ENCODE data around the gene INPP1. TPM values are rescaled to one million over a fixed set of nuclear protein-coding genes. Genes with fewer than 3 reads are reported as not detected.

The INPP1 gene
- total RNA-seq, 3 donors from 2014 or later, result 3.6 to 4.3 (median 3.6) TPM

DNA sequence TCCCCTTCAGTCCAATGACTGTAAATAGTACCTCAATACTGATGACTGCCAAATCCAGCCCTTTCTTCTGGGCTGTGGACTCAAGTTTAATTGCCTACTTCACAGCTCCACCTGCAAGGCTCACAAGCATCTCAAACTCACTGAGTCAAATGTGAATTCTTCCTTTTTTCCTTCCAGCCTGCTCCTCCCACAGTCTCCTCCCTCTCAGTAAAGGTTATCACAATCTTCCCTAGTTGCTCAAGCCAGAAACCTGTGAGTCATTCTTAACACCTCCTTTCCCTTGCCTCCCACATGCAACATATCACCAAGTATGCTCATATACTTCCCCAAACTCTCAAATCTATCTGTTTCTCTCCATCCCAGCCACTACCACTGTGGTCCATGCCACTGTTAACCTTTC lies 61.1 kb downstream of the INPP1 start:
- peak; percentile 40 to 46 for ATAC-seq
- Mint-ChIP-seq H3K4me1 (ENCODE audit: low read depth) (peaks cover 6% of the 10 kb centered on the region), H3K9me3 (no peaks in the 10 kb centered on the region), H3K4me3 (no peak overlapping the region), H3K27me3 (ENCODE audit: low read depth) (no peaks in the 10 kb centered on the region), H3K36me3 (ENCODE audit: insufficient read depth) (no peaks in the 10 kb centered on the region)
- no peak for DNase-seq

DNA sequence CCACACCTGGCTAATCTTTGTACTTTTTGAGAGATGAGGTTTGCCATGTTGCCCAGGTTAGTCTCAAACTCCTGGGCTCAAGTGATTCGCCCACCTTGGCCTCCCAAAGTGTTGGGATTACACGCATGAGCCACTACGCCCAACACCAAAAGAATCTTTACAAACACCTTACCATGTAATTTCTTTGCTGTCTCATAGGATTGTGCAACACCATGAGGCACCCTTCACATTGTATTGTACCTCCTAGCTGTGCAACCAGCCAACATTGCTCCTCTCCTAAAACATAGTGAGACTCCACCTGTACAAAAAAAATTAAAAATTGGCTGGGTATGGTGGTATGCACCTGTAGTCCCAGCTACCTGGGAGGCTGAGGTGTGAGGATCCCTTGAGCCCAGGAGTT lies 61.7 kb downstream of the INPP1 start:
- no peaks in the 10 kb centered on the region for H3K36me3 Mint-ChIP-seq (ENCODE audit: insufficient read depth)
- H3K4me3 Mint-ChIP-seq, result no peak overlapping the region
- DNase-seq, result no peak
- no peaks in the 10 kb centered on the region for H3K27me3 Mint-ChIP-seq (ENCODE audit: low read depth)
- peaks cover 12% of the 10 kb centered on the region for H3K4me1 Mint-ChIP-seq (ENCODE audit: low read depth)
- no peaks in the 10 kb centered on the region for H3K9me3 Mint-ChIP-seq
- ATAC-seq, result no peak

DNA sequence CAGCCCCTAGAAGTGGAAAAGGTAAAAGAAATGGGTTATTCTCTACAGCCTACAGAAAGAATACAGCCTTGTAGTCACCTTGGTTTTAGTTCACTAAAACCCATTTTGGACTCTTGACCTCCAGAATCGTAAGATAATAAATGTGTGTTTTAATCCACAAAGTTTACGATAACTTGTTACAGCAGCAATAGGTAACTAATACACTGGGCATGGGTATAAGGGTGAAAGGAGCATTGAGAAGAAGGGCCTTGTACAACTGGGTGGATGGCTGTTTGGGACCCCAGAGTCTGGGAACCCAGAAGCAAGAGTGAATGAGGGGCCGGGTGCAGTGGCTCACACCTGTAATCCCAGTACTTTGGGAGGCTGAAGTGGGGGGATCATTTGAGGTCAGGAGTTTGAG lies 62.6 kb downstream of the INPP1 start:
- no peak overlapping the region for H3K4me3 Mint-ChIP-seq
- no peaks in the 10 kb centered on the region for H3K36me3 Mint-ChIP-seq (ENCODE audit: insufficient read depth)
- peaks cover 18% of the 10 kb centered on the region for H3K4me1 Mint-ChIP-seq (ENCODE audit: low read depth)
- H3K27me3 Mint-ChIP-seq (ENCODE audit: low read depth), result no peaks in the 10 kb centered on the region
- DNase-seq (no peak), ATAC-seq (no peak)
- no peaks in the 10 kb centered on the region for H3K9me3 Mint-ChIP-seq

DNA sequence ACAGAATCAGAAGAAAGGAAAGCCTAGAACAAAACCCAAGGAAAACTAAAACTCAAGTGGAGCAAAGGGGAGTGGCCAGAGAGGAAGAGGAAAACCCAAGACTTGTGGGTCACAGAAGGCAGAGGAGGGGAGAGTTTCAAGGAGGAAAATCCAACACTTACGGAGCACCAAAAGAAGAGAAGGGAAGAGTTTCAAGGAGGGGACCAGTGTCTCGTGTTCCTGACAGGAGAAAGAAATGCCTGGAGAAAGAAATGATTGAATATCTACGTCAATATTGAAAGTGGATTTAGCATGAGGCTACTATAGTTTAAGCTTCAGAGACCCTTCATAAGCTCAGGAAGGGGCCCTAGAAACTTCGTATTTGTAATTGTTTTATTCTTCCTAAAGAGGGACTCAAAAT lies 63.4 kb downstream of the INPP1 start:
- ATAC-seq, result no peak

DNA sequence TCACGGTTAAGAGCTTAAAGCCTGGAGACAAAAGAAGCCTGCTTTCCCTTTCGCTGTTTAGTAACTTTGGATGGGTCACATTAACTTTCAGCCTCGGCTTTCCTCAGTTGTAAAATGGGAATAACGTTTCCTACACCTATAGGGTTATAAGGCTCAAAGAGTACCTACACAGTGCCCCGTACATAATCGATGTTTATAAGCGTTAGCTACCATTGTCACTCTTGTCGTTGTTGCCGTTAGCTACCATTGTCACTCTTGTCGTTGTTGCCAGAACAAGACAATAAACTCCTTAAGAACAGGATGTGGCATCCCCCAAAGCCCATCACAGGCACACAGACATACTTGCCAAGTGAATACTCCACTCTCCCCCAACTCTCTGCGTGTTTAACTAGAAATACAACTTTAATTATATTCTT lies 63.9 kb downstream of the INPP1 start:
- Mint-ChIP-seq H3K9me3 (no peaks in the 10 kb centered on the region), H3K4me1 (ENCODE audit: low read depth) (peaks cover 28% of the 10 kb centered on the region), H3K36me3 (ENCODE audit: insufficient read depth) (peaks cover 3% of the 10 kb centered on the region), H3K4me3 (peak overlapping the region; percentile 81), H3K27me3 (ENCODE audit: low read depth) (no peaks in the 10 kb centered on the region)
- no peak for DNase-seq
- ATAC-seq, result peak; percentile 0 to 3

More for the DNA sequence above, 63.4 kb downstream of the INPP1 start:
- Mint-ChIP-seq H3K36me3 (ENCODE audit: insufficient read depth) (peaks cover 1% of the 10 kb centered on the region), H3K4me3 (no peak overlapping the region), H3K4me1 (ENCODE audit: low read depth) (peaks cover 25% of the 10 kb centered on the region), H3K27me3 (ENCODE audit: low read depth) (no peaks in the 10 kb centered on the region), H3K9me3 (no peaks in the 10 kb centered on the region)
- no peak for DNase-seq

- Mint-ChIP-seq H3K9me3 (no peaks in the 10 kb centered on the region), H3K36me3 (ENCODE audit: insufficient read depth) (peaks cover 4% of the 10 kb centered on the region), H3K27me3 (ENCODE audit: low read depth) (no peaks in the 10 kb centered on the region), H3K4me3 (peak within 1 kb of the TSS; percentile 88), H3K4me1 (ENCODE audit: low read depth) (peaks cover 34% of the 10 kb centered on the region)
- DNase-seq, result peak; percentile 46
- peak; percentile 64 to 73 for ATAC-seq
Observed at GRCh38 chr2:190407662-190408537, 64.5 kb downstream of the INPP1 start, which contains the start of gene MFSD6. MFSD6 (plus strand) TSS chr2:190408355; CDS start chr2:190436030, 27,675 bp downstream.

DNA sequence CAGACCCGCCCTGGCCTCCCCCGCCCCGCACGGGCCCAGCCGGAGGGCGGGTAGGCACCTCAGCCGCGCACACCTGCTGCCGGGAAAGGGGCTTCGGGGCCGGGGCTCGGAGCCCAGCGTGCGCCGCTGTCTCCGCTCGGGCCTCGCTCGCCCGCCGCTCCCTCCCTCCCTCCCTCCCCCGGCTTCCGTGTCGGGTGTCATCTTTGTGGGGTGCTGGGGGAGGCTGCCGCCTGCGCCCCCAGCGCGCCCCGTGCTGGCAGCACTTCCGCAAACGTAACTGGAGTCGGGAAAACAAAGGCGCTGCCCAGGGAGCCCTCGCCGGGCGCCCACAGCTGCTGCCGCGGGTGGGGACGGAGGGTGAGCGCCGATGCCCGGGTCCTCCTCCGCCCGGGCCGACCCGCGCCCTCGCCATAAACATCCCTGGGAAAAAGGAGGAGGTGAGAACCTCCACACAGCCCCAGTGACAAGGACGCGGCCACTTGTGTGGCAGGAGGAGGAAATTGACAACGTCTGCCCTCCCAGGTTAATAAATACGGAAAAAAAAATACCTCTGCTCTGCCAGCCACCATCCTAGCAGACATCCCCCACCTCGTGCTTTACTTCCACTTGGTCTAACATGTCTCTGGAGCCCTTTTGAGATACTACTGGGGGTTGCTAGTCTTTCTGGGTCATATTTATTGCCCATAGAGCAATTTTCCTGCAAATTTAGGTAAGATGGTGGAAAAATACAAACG lies 65.3 kb downstream of the INPP1 start:
- Mint-ChIP-seq H3K4me1 (ENCODE audit: low read depth) (peaks cover 42% of the 10 kb centered on the region), H3K9me3 (no peaks in the 10 kb centered on the region), H3K27me3 (ENCODE audit: low read depth) (no peaks in the 10 kb centered on the region), H3K4me3 (peak overlapping the region; percentile 88), H3K36me3 (ENCODE audit: insufficient read depth) (peaks cover 8% of the 10 kb centered on the region)
- DNase-seq (peak; percentile 76), ATAC-seq (peak; percentile 64 to 66)

GRCh38 chr2:190409616-190410015 lies 66.2 kb downstream of the INPP1 start:
- Mint-ChIP-seq H3K4me3 (peak overlapping the region; percentile 88), H3K9me3 (no peaks in the 10 kb centered on the region), H3K36me3 (ENCODE audit: insufficient read depth) (peaks cover 8% of the 10 kb centered on the region), H3K27me3 (ENCODE audit: low read depth) (no peaks in the 10 kb centered on the region), H3K4me1 (ENCODE audit: low read depth) (peaks cover 46% of the 10 kb centered on the region)
- no peak for DNase-seq
- ATAC-seq, result no peak

DNA sequence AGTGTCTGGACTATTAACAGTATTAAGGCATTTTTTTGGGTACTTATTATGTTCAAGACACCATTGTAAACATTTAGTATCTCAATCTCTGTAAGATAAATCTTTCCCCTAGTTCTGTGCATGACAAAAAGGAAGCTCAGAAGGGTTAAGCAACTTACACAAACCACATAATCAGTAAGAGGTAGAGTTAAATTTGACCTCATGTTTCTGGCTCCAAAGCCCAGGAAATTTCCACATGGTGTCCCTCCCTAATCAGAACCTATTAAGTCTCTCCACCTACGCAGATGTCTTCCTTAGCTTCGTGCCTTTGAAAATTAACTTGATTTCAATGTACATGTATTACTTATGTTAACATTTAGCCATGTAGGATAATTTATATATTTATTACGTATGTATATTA lies 66.8 kb downstream of the INPP1 start:
- DNase-seq (no peak), ATAC-seq (no peak)
- Mint-ChIP-seq H3K9me3 (no peaks in the 10 kb centered on the region), H3K36me3 (ENCODE audit: insufficient read depth) (peaks cover 8% of the 10 kb centered on the region), H3K4me3 (peak overlapping the region; percentile 88), H3K27me3 (ENCODE audit: low read depth) (no peaks in the 10 kb centered on the region), H3K4me1 (ENCODE audit: low read depth) (peaks cover 46% of the 10 kb centered on the region)

GRCh38 chr2:190412966-190413365 lies 69.6 kb downstream of the INPP1 start:
- H3K9me3 Mint-ChIP-seq, result no peaks in the 10 kb centered on the region
- H3K4me3 Mint-ChIP-seq, result no peak overlapping the region
- peaks cover 15% of the 10 kb centered on the region for H3K36me3 Mint-ChIP-seq (ENCODE audit: insufficient read depth)
- ATAC-seq (no peak), DNase-seq (no peak)
- H3K4me1 Mint-ChIP-seq (ENCODE audit: low read depth), result peaks cover 70% of the 10 kb centered on the region
- no peaks in the 10 kb centered on the region for H3K27me3 Mint-ChIP-seq (ENCODE audit: low read depth)

DNA sequence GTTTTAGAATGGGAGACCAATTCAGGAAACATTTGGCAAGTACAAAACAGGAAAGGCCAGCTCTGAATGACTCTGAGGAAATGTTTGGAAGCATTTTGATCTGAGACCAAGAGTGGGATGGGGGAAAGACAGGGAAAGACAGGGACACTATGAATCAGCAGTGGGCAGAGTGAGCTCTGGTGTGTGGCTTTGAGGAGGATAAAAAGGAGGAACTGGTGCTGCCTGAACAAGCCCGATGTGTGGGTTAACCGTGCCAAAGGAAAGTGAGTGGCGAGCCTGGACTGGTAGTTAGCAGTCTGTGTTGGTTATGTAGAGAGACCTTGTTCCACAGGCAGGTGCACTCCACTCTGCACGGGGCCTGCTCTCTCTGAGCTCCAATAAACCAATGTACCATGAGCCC lies 70.0 kb downstream of the INPP1 start:
- no peaks in the 10 kb centered on the region for H3K9me3 Mint-ChIP-seq
- ATAC-seq, result no peak
- no peaks in the 10 kb centered on the region for H3K27me3 Mint-ChIP-seq (ENCODE audit: low read depth)
- H3K4me1 Mint-ChIP-seq (ENCODE audit: low read depth), result peaks cover 73% of the 10 kb centered on the region
- peak overlapping the region; percentile 5 for H3K4me3 Mint-ChIP-seq
- peaks cover 17% of the 10 kb centered on the region for H3K36me3 Mint-ChIP-seq (ENCODE audit: insufficient read depth)
- DNase-seq, result no peak

DNA sequence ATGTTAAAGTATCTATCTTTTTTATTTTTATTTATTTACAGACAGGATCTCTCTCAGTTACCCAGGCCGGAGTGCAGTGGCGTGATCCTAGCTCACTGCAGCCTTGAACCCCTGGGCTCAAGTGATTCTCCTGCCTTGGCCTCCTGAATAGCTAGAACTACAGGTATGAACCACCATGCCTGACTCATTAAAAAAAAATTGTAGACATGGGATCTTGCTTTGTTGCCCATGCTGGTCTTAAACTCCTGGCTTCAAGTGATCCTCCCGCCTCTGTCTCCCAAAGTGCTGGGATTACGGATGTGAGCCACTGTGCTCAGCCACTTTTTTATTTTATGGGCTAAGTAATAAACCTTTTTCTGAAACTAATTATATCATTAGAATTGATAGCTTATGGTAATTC lies 71.9 kb downstream of the INPP1 start:
- no peak overlapping the region for H3K4me3 Mint-ChIP-seq
- no peaks in the 10 kb centered on the region for H3K27me3 Mint-ChIP-seq (ENCODE audit: low read depth)
- H3K4me1 Mint-ChIP-seq (ENCODE audit: low read depth), result peaks cover 63% of the 10 kb centered on the region
- ATAC-seq (no peak), DNase-seq (no peak)
- H3K36me3 Mint-ChIP-seq (ENCODE audit: insufficient read depth), result peaks cover 25% of the 10 kb centered on the region
- no peaks in the 10 kb centered on the region for H3K9me3 Mint-ChIP-seq

- DNase-seq, result no peak
- Mint-ChIP-seq H3K4me3 (peak overlapping the region; percentile 51), H3K9me3 (no peaks in the 10 kb centered on the region)
Observed at GRCh38 chr2:190415794-190416775, 72.7 kb downstream of the INPP1 start.

More at GRCh38 chr2:190415794-190416775, 72.7 kb downstream of the INPP1 start:
- Mint-ChIP-seq H3K36me3 (ENCODE audit: insufficient read depth) (peaks cover 28% of the 10 kb centered on the region), H3K4me1 (ENCODE audit: low read depth) (peaks cover 64% of the 10 kb centered on the region), H3K27me3 (ENCODE audit: low read depth) (no peaks in the 10 kb centered on the region)
- ATAC-seq, result no peak

All from activated T-cell treated with anti-CD3 and anti-CD28 coated beads, Interleukin-2, amount 50 U/mL, for 4 hours (primary cell).